Embryonic facial prominence (tissue), 1 donor: ENCODE data around the gene SYNJ2.

Source experiments
- DNase-seq: peaks from one replicate; pipeline ENCODE4 v3.0.0-alpha.2; 2016; ENCODE audit errors: extremely low spot score

The SYNJ2 gene

GRCh38 chr6:158076548-158076947 lies 94.9 kb downstream of the SYNJ2 start:
- DNase-seq, result no peak

GRCh38 chr6:158077676-158078075 lies 96.0 kb downstream of the SYNJ2 start:
- DNase-seq, result no peak

- DNase-seq, result no peak
Observed at GRCh38 chr6:158078320-158078719, 96.7 kb downstream of the SYNJ2 start.

GRCh38 chr6:158080849-158081656 lies 99.4 kb downstream of the SYNJ2 start:
- DNase-seq, result no peak

- no peak for DNase-seq
Observed at GRCh38 chr6:158081657-158081935, 99.9 kb downstream of the SYNJ2 start.

- DNase-seq, result no peak
Observed at GRCh38 chr6:158083455-158084325, 102.0 kb downstream of the SYNJ2 start.

GRCh38 chr6:158085261-158086053 lies 103.8 kb downstream of the SYNJ2 start:
- no peak for DNase-seq

- no peak for DNase-seq
Observed at GRCh38 chr6:158086054-158086503, 104.4 kb downstream of the SYNJ2 start.

- no peak for DNase-seq
Observed at GRCh38 chr6:158086504-158087223, 105.0 kb downstream of the SYNJ2 start.

GRCh38 chr6:158087224-158087867 lies 105.7 kb downstream of the SYNJ2 start:
- DNase-seq, result no peak

GRCh38 chr6:158092806-158093205 lies 111.1 kb downstream of the SYNJ2 start:
- DNase-seq, result no peak

GRCh38 chr6:158095031-158095430 lies 113.4 kb downstream of the SYNJ2 start:
- DNase-seq, result no peak

GRCh38 chr6:158095671-158096070 lies 114.0 kb downstream of the SYNJ2 start:
- no peak for DNase-seq

- no peak for DNase-seq
Observed at GRCh38 chr6:158103228-158103627, 121.6 kb downstream of the SYNJ2 start.

GRCh38 chr6:158104696-158105095 lies 123.0 kb downstream of the SYNJ2 start:
- DNase-seq, result no peak

GRCh38 chr6:158109748-158110147 lies 128.1 kb downstream of the SYNJ2 start:
- no peak for DNase-seq

- no peak for DNase-seq
Observed at GRCh38 chr6:158110986-158111385, 129.3 kb downstream of the SYNJ2 start.

GRCh38 chr6:158111987-158112386 lies 130.3 kb downstream of the SYNJ2 start:
- DNase-seq, result no peak

- DNase-seq, result no peak
Observed at GRCh38 chr6:158113802-158114201, 132.1 kb downstream of the SYNJ2 start.

GRCh38 chr6:158115102-158115501 lies 133.4 kb downstream of the SYNJ2 start:
- no peak for DNase-seq

- DNase-seq, result no peak
Observed at GRCh38 chr6:158115508-158115907, 133.8 kb downstream of the SYNJ2 start.
